Colonic mucosa (tissue), 4 donors: ENCODE measurements around the gene STX4. TPM values are rescaled to one million over a fixed set of nuclear protein-coding genes. Genes with fewer than 3 reads are reported as not detected.

Source experiments
- DNase-seq: peaks from one replicate; pipeline ENCODE4 v3.0.0-alpha.2; 2020
- H3K27ac ChIP-seq: fragments of 200-600 bp; one replicate; pipeline ENCODE4 v1.8.0; 2021
- H3K27me3 ChIP-seq: fragments of 200-600 bp; one replicate; pipeline ENCODE4 v1.8.0; 2021
- H3K36me3 ChIP-seq: fragments of 200-600 bp; one replicate; pipeline ENCODE4 v1.8.0; 2021
- H3K4me1 ChIP-seq: fragments of 200-600 bp; one replicate; pipeline ENCODE4 v1.8.0; 2021; ENCODE audit warnings: mild to moderate bottlenecking
- H3K4me3 ChIP-seq: fragments of 200-600 bp; one replicate; pipeline ENCODE4 v1.8.0; 2021
- H3K9ac ChIP-seq, 2 donors: one replicate each; pipeline ENCODE4 v1.7.0; 2013; ENCODE audit warnings: control low read depth in 2 of 2, low read depth in 2 of 2, low read length in 2 of 2
- H3K9me3 ChIP-seq: fragments of 200-600 bp; one replicate; pipeline ENCODE4 v1.8.0; 2021
- intact Hi-C: fragments of 100-400 bp; cut with DNase I; formaldehyde crosslinking; loops from one replicate; pipeline ENCODE4 v1.14.1; 2022
- total RNA-seq, 2 donors: library from RNA; stranded (reverse); fragmentation: NEBNext Ultra II Directional in 1 of 2; extraction: Animal tissue kit (Norgen Biotek cat#: 25700) in 1 of 2; gene quantifications; one replicate each; pipeline ENCODE4 v1.2.1, GENCODE V29; 2021
- TF ChIP-seq, protein P1 (sequence below): fragments of 200-600 bp; IDR thresholded peaks from one replicate; pipeline ENCODE4 v1.8.0; 2022; ENCODE audit warnings: antibody characterized with exemption, mild to moderate bottlenecking
- donor health status: healthy.
- donor health status: DM: no; HTN: no; CAD: no.
- donor health status: DM: no; HTN: no; CAD: no.

The STX4 gene
- total RNA-seq, 2 donors from 2014 or later, result 70.8 to 71.4 TPM

DNA sequence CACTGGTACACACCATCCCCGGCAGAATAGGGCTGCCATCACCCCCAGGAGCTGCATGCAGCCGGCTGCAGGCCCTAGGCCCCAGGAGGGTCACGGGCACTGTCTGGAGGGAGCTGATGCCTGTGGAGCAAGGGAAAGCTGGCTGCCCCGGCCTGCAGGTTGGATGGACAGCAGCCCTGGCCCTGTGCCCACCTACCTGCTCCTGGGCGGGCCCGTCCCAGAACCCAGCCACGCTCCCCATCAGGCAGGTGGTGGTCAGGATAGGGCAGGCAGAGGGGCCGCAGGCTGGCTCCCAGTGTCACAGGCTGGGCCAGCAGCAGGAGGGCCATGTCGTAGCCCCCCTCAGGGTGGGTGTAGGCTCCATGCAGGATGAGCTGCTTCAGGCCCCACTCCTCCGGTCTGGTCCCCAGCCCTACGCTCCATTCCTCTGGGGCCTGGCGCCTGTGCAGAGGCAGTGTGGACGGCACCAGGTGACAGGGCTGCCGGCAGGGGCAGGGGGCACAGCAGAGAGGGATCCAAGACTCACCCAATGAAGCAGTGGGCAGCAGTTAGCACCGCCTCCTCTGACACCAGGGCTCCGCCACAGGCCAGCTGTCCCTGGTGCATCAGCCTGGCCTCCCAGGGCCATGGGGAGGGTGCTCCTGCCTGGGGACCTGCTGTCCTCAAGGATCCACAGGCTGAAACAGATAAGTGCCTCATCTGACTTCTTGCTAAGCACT is 51.4 kb downstream of the STX4 start:
- intact Hi-C loops, result no loop called here
- H3K36me3 ChIP-seq, result no peaks in the 10 kb centered on the region
- no peak for DNase-seq
- no peaks in the 10 kb centered on the region for H3K27me3 ChIP-seq
- no peak overlapping the region for H3K9ac ChIP-seq
- no peak overlapping the region for H3K4me3 ChIP-seq
- no peak overlapping the region for H3K27ac ChIP-seq
- H3K9me3 ChIP-seq, result no peaks in the 10 kb centered on the region
- TF ChIP-seq, protein P1, sequence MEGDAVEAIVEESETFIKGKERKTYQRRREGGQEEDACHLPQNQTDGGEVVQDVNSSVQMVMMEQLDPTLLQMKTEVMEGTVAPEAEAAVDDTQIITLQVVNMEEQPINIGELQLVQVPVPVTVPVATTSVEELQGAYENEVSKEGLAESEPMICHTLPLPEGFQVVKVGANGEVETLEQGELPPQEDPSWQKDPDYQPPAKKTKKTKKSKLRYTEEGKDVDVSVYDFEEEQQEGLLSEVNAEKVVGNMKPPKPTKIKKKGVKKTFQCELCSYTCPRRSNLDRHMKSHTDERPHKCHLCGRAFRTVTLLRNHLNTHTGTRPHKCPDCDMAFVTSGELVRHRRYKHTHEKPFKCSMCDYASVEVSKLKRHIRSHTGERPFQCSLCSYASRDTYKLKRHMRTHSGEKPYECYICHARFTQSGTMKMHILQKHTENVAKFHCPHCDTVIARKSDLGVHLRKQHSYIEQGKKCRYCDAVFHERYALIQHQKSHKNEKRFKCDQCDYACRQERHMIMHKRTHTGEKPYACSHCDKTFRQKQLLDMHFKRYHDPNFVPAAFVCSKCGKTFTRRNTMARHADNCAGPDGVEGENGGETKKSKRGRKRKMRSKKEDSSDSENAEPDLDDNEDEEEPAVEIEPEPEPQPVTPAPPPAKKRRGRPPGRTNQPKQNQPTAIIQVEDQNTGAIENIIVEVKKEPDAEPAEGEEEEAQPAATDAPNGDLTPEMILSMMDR, result no peak
- no peaks in the 10 kb centered on the region for H3K4me1 ChIP-seq

DNA sequence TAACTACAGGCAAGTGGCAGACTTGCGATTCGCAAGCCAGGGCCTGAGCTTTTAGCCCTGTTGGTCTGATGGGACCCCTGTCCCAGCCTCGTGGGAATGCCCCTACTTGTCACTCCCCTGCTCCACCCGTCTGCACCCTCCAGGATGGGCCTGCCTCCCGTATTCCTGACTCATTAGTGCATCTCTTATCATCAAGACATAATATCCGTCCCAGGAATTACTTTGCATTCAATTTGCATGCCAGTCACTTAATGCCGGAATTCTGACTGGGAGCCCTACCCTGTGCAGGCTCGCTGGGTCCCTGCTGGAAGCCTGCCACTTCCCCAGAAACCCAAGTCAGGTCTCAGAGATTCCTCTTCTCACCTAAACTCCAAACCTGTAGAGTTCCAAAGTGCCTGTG is 52.1 kb downstream of the STX4 start:
- no peak for DNase-seq
- H3K4me1 ChIP-seq, result no peaks in the 10 kb centered on the region
- H3K4me3 ChIP-seq, result no peak overlapping the region
- no peaks in the 10 kb centered on the region for H3K27me3 ChIP-seq
- TF ChIP-seq, protein P1, result no peak
- no peaks in the 10 kb centered on the region for H3K9me3 ChIP-seq
- no peak overlapping the region for H3K27ac ChIP-seq
- no peaks in the 10 kb centered on the region for H3K36me3 ChIP-seq
- intact Hi-C loops, result no loop called here
- no peak overlapping the region for H3K9ac ChIP-seq

DNA sequence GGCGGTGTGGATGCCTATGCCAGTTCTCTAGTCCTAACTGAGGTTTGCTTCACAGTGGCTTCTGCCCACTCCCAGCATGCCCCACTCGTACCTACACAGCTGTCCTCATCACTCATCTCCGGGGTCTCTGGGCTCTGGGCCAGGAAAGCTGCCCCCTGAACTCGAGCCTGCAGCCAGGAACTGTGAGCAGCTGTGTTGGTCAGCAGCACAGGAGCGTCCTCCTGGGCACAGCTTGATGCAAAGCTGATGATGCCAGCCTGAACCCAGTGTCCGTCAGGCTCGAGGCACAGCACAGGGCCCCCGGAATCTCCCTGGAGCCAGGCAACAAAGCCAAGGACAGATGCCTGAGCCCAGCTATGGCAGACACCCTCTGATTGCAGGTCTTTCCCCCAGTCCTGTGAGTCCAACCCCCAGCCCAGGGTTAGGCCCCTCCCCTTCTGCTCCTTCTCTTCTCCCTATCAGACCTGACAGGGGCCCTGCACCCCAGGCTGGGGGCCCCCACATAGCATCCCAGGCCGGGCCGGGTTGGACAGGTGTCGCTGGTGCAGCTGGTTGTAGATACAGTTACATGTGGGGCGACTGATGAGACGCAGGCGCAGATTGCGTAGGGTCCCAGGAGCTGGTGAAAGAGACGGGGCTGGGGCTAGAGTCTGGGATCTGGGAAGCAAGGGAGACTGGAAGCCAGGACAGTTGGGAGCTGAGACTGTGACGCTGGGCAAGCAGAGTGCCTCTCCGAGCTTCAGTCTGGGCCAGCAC is 52.7 kb downstream of the STX4 start:
- no peak overlapping the region for H3K27ac ChIP-seq
- H3K36me3 ChIP-seq, result no peaks in the 10 kb centered on the region
- TF ChIP-seq, protein P1, result no peak
- no peak overlapping the region for H3K4me3 ChIP-seq
- DNase-seq, result no peak
- no peaks in the 10 kb centered on the region for H3K27me3 ChIP-seq
- no peak overlapping the region for H3K9ac ChIP-seq
- H3K9me3 ChIP-seq, result no peaks in the 10 kb centered on the region
- intact Hi-C loops, result no loop called here
- no peaks in the 10 kb centered on the region for H3K4me1 ChIP-seq

DNA sequence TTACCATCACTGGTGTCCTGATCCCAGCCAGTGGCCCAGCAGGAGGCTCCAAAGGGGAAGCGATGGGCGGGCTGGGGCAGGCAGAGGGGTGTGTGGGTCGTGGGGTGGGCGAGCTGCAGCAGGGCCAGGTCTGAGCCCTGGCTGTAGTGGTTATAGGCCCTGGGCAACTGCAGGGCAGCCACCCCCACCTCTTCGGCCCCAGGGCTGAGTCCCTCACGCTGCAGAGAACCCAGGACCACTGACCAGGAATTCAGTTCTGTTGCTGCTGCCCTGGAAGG is 53.2 kb downstream of the STX4 start:
- no peak overlapping the region for H3K27ac ChIP-seq
- no peak overlapping the region for H3K4me3 ChIP-seq
- intact Hi-C loops, result no loop called here
- no peaks in the 10 kb centered on the region for H3K27me3 ChIP-seq
- no peak for DNase-seq
- no peaks in the 10 kb centered on the region for H3K4me1 ChIP-seq
- no peak overlapping the region for H3K9ac ChIP-seq
- no peaks in the 10 kb centered on the region for H3K36me3 ChIP-seq
- TF ChIP-seq, protein P1, result no peak
- no peaks in the 10 kb centered on the region for H3K9me3 ChIP-seq

DNA sequence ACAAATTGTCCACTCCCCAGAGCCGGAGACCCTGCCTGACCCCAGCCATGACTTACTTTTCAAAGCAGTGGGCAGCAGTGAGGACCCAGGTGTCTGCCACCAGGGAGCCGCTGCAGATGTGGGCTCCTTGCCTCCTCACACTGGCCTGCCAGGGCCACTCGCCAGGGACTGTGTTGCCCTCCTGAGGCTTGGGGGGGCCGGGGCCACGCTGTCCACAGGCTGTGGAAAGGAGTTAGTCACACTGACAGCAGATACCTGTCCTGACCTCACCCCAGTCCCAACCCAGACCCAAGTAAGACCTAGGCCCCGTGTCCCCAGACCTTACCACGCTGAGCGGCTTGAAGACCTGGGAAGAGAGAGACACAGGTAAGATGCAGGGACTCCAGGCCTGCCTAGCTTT is 54.1 kb downstream of the STX4 start:
- Histone ChIP-seq H3K4me1 (no peaks in the 10 kb centered on the region), H3K9me3 (no peaks in the 10 kb centered on the region), H3K36me3 (no peaks in the 10 kb centered on the region), H3K27ac (no peak overlapping the region), H3K27me3 (no peaks in the 10 kb centered on the region), H3K9ac (no peak overlapping the region), H3K4me3 (no peak overlapping the region)
- intact Hi-C loops, result no loop called here
- DNase-seq, result no peak
- TF ChIP-seq, protein P1, result no peak
